PFSK-1 (cell line): ENCODE measurements around the gene LSM7.

Source experiments
- FOXP2 ChIP-seq: optimal IDR thresholded peaks from 2 replicates; pipeline ENCODE3; 2011; ENCODE audit warnings: borderline replicate concordance, control low read depth, inconsistent platforms; ENCODE audit not compliant: insufficient read depth; ENCODE audit errors: extremely low read length, extremely low read depth
- POLR2AphosphoS5 ChIP-seq: IDR thresholded peaks from 2 replicates; pipeline ENCODE4 v1.6.1; 2012; ENCODE audit warnings: low read depth, mild to moderate bottlenecking, control low read depth, low read length, moderate library complexity
- REST ChIP-seq, 2 experiments: IDR thresholded peaks; 2 replicates each; pipeline versions ENCODE4 v1.6.1 to v1.8.0; 2011 to 2012; ENCODE audit warnings: low read depth in 2 of 2, low read length in 2 of 2, control low read depth in 1 of 2, inconsistent platforms in 1 of 2, mild to moderate bottlenecking in 1 of 2, moderate library complexity in 1 of 2; ENCODE audit not compliant: insufficient read depth in 1 of 2
- SIN3A ChIP-seq: IDR thresholded peaks from 2 replicates; pipeline ENCODE4 v1.6.1; 2012; ENCODE audit warnings: mild to moderate bottlenecking, low read length, moderate library complexity, borderline replicate concordance; ENCODE audit not compliant: insufficient read depth
- TAF1 ChIP-seq: IDR thresholded peaks from 2 replicates; pipeline ENCODE4 v1.6.1; 2012; ENCODE audit warnings: low read length, control low read depth, borderline replicate concordance; ENCODE audit not compliant: insufficient read depth

- TF ChIP-seq REST (IDR thresholded peaks at IDR 0.05; ENCODE audit: insufficient read depth in 1 of 2, low read depth in 2 of 2, low read length in 2 of 2) (no peak), POLR2AphosphoS5 (no peak), TAF1 (no peak), SIN3A (no peak), FOXP2 (no peak)
Observed at GRCh38 chr19:2343289-2343982, 15.1 kb upstream of the LSM7 start.
